ENCODE results near the gene COPRS.
"Not testable (repeated sequence)": the region's sequence is repeated elsewhere in the genome, so short reads cannot be mapped to it uniquely, and the experiment has no call there.

Gene COPRS

GRCh38 chr17:31843070-31843745 is 15.8 kb downstream of the COPRS start:
- peak; percentile 86 for DNase-seq

GRCh38 chr17:31842195-31843069 is 16.6 kb downstream of the COPRS start:
- peak; percentile 86 for DNase-seq

- no peak for DNase-seq
Measured at GRCh38 chr17:31841850-31842194, 17.2 kb downstream of the COPRS start.

- DNase-seq = no peak
Measured at GRCh38 chr17:31838636-31839225, 20.3 kb downstream of the COPRS start.

GRCh38 chr17:31835984-31836383 is 23.1 kb downstream of the COPRS start:
- DNase-seq = no peak

GRCh38 chr17:31834448-31834847 is 24.6 kb downstream of the COPRS start:
- DNase-seq = peak; percentile 19

- DNase-seq = no peak
Measured at GRCh38 chr17:31832746-31833145, 26.3 kb downstream of the COPRS start.

GRCh38 chr17:31830971-31831858 is 27.8 kb downstream of the COPRS start:
- peak; percentile 61 for DNase-seq

- no peak for DNase-seq
Measured at GRCh38 chr17:31829649-31830048, 29.4 kb downstream of the COPRS start.

- DNase-seq = not testable (repeated sequence)
Measured at GRCh38 chr17:31828955-31829354, 30.1 kb downstream of the COPRS start.

GRCh38 chr17:31825961-31826691 is 32.9 kb downstream of the COPRS start:
- peak; percentile 39 for DNase-seq

GRCh38 chr17:31824766-31825360 is 34.2 kb downstream of the COPRS start:
- no peak for DNase-seq

GRCh38 chr17:31823014-31823413 is 36.0 kb downstream of the COPRS start:
- no peak for DNase-seq

- no peak for DNase-seq
Measured at GRCh38 chr17:31820691-31821435, 38.2 kb downstream of the COPRS start.

GRCh38 chr17:31819578-31819977 is 39.5 kb downstream of the COPRS start:
- no peak for DNase-seq

GRCh38 chr17:31818863-31819262 is 40.2 kb downstream of the COPRS start:
- not testable (repeated sequence) for DNase-seq

- DNase-seq = no peak
Measured at GRCh38 chr17:31815212-31815730, 43.8 kb downstream of the COPRS start.

GRCh38 chr17:31811101-31811500 is 47.9 kb downstream of the COPRS start:
- DNase-seq = no peak

GRCh38 chr17:31809876-31810275 is 49.2 kb downstream of the COPRS start:
- DNase-seq = not testable (repeated sequence)

- no peak for DNase-seq
Measured at GRCh38 chr17:31808521-31809050, 50.5 kb downstream of the COPRS start.
